Vagina (tissue), 2 donors: ENCODE measurements around the gene VWA2. TPM values are rescaled to one million over a fixed set of nuclear protein-coding genes. Genes with fewer than 3 reads are reported as not detected.

Experiments used
- DNase-seq, 2 donors: peaks; one replicate each; pipeline ENCODE4 v3.0.0-alpha.2; 2017; ENCODE audit errors: extremely low spot score in 2 of 2
- H3K27ac ChIP-seq: fragments of 200-600 bp; sonication (generic); one replicate; pipeline ENCODE4 v1.5.1; 2019
- H3K27me3 ChIP-seq: fragments of 200-600 bp; sonication (generic); one replicate; pipeline ENCODE4 v1.5.1; 2019
- H3K36me3 ChIP-seq, 2 donors: fragments of 200-600 bp; sonication (generic); one replicate each; pipeline ENCODE4 v1.5.1; 2017 to 2019
- H3K4me1 ChIP-seq: fragments of 200-600 bp; sonication (generic); one replicate; pipeline ENCODE4 v1.5.1; 2019
- H3K4me3 ChIP-seq, 2 donors: fragments of 200-600 bp; sonication (generic); 1 replicate in 1 of 2; 2 replicates in 1 of 2; pipeline ENCODE4 v1.5.1; 2016 to 2019
- H3K9me3 ChIP-seq: fragments of 200-600 bp; sonication (generic); one replicate; pipeline ENCODE4 v1.5.1; 2019
- POLR2A ChIP-seq, 2 donors: fragments of 450-650 bp; IDR thresholded peaks; one replicate each; pipeline ENCODE4 v1.6.1; 2017; ENCODE audit warnings: antibody characterized with exemption in 2 of 2, mild to moderate bottlenecking in 2 of 2, moderate library complexity in 2 of 2
- POLR2AphosphoS5 ChIP-seq, 2 donors: sonication (generic); formaldehyde crosslinking; IDR thresholded peaks; one replicate each; pipeline ENCODE4 v1.9.0; 2017; ENCODE audit warnings: antibody characterized with exemption in 2 of 2, mild to moderate bottlenecking in 2 of 2, low read depth in 1 of 2; ENCODE audit not compliant: insufficient read depth in 1 of 2
- intact Hi-C: fragments of 100-400 bp; cut with DNase I; formaldehyde crosslinking; loops from one replicate; pipeline ENCODE4 v1.15.1; 2023
- total RNA-seq: library from RNA; depleted of rRNA; stranded (reverse); fragments of >200 nt; gene quantifications from one replicate; pipeline ENCODE4 v1.2.3, GENCODE V29; 2016
- TF ChIP-seq, protein P1 (sequence below), 3 experiments: fragments of 450-650 bp in 2 of 3; fragments of 200-600 bp in 1 of 3; sonication (generic) in 1 of 3; IDR thresholded peaks; one replicate each; pipeline ENCODE4 v1.5.1; 2017 to 2019; ENCODE audit warnings: antibody characterized with exemption in 3 of 3, mild to moderate bottlenecking in 2 of 3, moderate library complexity in 2 of 3

VWA2 gene
- total RNA-seq, 1 donor from 2014 or later, result 2.9 TPM

DNA sequence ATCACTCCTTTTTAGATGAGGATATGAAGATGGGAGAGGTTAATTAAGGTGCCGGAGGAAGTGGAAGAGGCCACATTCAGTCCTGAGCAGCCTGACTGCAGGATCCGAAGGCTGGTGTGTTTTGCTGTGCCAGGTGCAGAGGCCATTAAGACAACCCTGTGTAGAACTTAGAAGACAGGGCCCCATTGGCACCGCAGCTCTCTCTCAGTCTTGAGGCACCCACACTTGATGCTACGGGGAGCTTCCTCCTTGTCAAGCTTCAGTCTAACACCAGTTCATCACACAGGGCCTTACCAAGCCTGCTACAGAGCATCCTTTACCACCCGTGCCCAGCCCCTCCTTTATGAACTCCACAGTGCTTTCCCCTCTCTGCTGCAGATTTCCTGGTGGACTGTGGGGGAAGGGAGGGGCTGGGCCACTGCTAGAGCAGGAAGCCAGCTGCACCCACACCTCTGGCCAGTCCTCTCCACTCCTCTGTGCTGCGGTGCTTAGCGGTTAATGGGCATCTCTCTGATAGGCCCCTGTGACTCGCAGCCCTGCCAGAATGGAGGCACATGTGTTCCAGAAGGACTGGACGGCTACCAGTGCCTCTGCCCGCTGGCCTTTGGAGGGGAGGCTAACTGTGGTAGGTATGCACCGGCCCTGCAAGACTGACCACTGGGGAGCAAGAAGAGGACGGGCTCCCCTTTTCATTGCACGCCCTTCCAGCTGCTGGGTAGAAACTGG lies 45.5 kb downstream of the VWA2 start:
- H3K27me3 ChIP-seq, result no peaks in the 10 kb centered on the region
- H3K4me1 ChIP-seq, result peaks cover 3% of the 10 kb centered on the region
- H3K27ac ChIP-seq, result no peak overlapping the region
- H3K36me3 ChIP-seq, result no peaks in the 10 kb centered on the region
- TF ChIP-seq POLR2A (IDR thresholded peaks at IDR 0.05) (no peak), POLR2AphosphoS5 (IDR thresholded peaks at IDR 0.05; ENCODE audit: insufficient read depth in 1 of 2, low read depth in 1 of 2) (no peak)
- TF ChIP-seq, protein P1, sequence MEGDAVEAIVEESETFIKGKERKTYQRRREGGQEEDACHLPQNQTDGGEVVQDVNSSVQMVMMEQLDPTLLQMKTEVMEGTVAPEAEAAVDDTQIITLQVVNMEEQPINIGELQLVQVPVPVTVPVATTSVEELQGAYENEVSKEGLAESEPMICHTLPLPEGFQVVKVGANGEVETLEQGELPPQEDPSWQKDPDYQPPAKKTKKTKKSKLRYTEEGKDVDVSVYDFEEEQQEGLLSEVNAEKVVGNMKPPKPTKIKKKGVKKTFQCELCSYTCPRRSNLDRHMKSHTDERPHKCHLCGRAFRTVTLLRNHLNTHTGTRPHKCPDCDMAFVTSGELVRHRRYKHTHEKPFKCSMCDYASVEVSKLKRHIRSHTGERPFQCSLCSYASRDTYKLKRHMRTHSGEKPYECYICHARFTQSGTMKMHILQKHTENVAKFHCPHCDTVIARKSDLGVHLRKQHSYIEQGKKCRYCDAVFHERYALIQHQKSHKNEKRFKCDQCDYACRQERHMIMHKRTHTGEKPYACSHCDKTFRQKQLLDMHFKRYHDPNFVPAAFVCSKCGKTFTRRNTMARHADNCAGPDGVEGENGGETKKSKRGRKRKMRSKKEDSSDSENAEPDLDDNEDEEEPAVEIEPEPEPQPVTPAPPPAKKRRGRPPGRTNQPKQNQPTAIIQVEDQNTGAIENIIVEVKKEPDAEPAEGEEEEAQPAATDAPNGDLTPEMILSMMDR (IDR thresholded peaks at IDR 0.05), result no peak
- H3K9me3 ChIP-seq, result no peaks in the 10 kb centered on the region
- no peak for DNase-seq
- H3K4me3 ChIP-seq, result no peak overlapping the region
- intact Hi-C loops, result no loop called here

DNA sequence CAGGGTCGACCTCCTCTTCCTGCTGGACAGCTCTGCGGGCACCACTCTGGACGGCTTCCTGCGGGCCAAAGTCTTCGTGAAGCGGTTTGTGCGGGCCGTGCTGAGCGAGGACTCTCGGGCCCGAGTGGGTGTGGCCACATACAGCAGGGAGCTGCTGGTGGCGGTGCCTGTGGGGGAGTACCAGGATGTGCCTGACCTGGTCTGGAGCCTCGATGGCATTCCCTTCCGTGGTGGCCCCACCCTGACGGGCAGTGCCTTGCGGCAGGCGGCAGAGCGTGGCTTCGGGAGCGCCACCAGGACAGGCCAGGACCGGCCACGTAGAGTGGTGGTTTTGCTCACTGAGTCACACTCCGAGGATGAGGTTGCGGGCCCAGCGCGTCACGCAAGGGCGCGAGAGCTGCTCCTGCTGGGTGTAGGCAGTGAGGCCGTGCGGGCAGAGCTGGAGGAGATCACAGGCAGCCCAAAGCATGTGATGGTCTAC lies 46.9 kb downstream of the VWA2 start:
- TF ChIP-seq POLR2A (IDR thresholded peaks at IDR 0.05) (no peak), POLR2AphosphoS5 (IDR thresholded peaks at IDR 0.05; ENCODE audit: insufficient read depth in 1 of 2, low read depth in 1 of 2) (no peak)
- TF ChIP-seq, protein P1 (IDR thresholded peaks at IDR 0.05), result no peak
- H3K4me1 ChIP-seq, result no peaks in the 10 kb centered on the region
- no peak for DNase-seq
- no peaks in the 10 kb centered on the region for H3K36me3 ChIP-seq
- H3K27ac ChIP-seq, result no peak overlapping the region
- H3K27me3 ChIP-seq, result no peaks in the 10 kb centered on the region
- no peaks in the 10 kb centered on the region for H3K9me3 ChIP-seq
- no peak overlapping the region for H3K4me3 ChIP-seq
- intact Hi-C loops, result no loop called here

DNA sequence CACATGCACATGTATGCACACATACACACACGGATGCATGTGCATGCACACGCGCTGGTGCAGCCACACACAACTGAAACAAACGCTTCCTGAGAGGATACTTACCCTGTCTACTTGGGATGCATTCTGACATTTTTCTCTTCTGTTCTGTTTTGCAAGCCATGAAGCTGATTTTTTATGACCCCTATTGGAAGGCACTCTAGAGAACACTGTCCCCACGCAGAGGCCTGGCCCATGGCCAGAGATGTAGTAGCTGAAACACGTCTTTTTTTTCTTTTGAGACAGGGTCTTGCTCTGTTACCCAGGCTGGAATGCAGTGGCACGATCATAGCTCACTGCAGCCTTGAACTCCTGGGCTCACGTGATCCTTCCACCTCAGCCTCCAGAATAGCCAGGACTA lies 47.9 kb downstream of the VWA2 start:
- H3K27me3 ChIP-seq, result no peaks in the 10 kb centered on the region
- H3K4me3 ChIP-seq, result no peak overlapping the region
- H3K9me3 ChIP-seq, result no peaks in the 10 kb centered on the region
- no peaks in the 10 kb centered on the region for H3K36me3 ChIP-seq
- TF ChIP-seq, protein P1 (IDR thresholded peaks at IDR 0.05), result no peak
- TF ChIP-seq POLR2A (IDR thresholded peaks at IDR 0.05), result no peak
- TF ChIP-seq POLR2AphosphoS5 (IDR thresholded peaks at IDR 0.05; ENCODE audit: insufficient read depth in 1 of 2, low read depth in 1 of 2), result no peak
- H3K4me1 ChIP-seq, result no peaks in the 10 kb centered on the region
- intact Hi-C loops, result no loop called here
- H3K27ac ChIP-seq, result no peak overlapping the region
- no peak for DNase-seq

DNA sequence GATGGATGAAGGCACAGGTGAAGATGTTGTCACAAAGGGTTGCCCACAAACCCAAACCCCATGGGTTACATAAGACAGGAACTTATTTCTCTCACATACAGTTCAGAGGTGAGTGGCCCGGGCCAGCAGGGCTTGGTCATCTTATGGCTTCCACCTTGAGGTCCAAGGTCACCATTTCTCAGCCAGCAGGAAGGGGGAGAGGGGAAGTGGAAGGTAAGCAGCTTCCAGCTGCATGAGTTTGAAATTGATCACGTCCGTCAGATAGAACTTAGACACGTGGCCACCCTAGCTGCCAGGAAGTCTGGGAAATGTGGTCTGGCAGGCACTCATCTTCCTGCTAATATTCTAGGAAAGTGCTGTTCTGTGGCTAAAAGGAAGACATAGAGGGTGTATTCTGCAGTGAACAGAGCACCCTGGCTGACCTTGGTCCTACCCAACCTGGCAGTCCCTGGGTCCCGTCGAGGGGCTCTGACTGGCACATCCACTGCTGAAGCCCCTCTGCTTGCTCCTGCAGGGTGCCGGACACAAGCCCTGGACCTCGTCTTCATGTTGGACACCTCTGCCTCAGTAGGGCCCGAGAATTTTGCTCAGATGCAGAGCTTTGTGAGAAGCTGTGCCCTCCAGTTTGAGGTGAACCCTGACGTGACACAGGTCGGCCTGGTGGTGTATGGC lies 49.5 kb downstream of the VWA2 start:
- no peaks in the 10 kb centered on the region for H3K9me3 ChIP-seq
- intact Hi-C loops, result no loop called here
- H3K4me1 ChIP-seq, result no peaks in the 10 kb centered on the region
- DNase-seq, result no peak
- TF ChIP-seq POLR2A (IDR thresholded peaks at IDR 0.05) (no peak), POLR2AphosphoS5 (IDR thresholded peaks at IDR 0.05; ENCODE audit: insufficient read depth in 1 of 2, low read depth in 1 of 2) (no peak)
- TF ChIP-seq, protein P1 (IDR thresholded peaks at IDR 0.05), result no peak
- H3K4me3 ChIP-seq, result no peak overlapping the region
- H3K36me3 ChIP-seq, result no peaks in the 10 kb centered on the region
- no peaks in the 10 kb centered on the region for H3K27me3 ChIP-seq
- no peak overlapping the region for H3K27ac ChIP-seq

DNA sequence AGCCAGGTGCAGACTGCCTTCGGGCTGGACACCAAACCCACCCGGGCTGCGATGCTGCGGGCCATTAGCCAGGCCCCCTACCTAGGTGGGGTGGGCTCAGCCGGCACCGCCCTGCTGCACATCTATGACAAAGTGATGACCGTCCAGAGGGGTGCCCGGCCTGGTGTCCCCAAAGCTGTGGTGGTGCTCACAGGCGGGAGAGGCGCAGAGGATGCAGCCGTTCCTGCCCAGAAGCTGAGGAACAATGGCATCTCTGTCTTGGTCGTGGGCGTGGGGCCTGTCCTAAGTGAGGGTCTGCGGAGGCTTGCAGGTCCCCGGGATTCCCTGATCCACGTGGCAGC lies 50.0 kb downstream of the VWA2 start:
- H3K4me3 ChIP-seq, result no peak overlapping the region
- H3K9me3 ChIP-seq, result no peaks in the 10 kb centered on the region
- no peak for DNase-seq
- no peak overlapping the region for H3K27ac ChIP-seq
- intact Hi-C loops, result no loop called here
- H3K27me3 ChIP-seq, result no peaks in the 10 kb centered on the region
- TF ChIP-seq, protein P1 (IDR thresholded peaks at IDR 0.05), result no peak
- no peak for TF ChIP-seq POLR2AphosphoS5 (IDR thresholded peaks at IDR 0.05; ENCODE audit: insufficient read depth in 1 of 2, low read depth in 1 of 2)
- TF ChIP-seq POLR2A (IDR thresholded peaks at IDR 0.05), result no peak
- H3K36me3 ChIP-seq, result no peaks in the 10 kb centered on the region
- no peaks in the 10 kb centered on the region for H3K4me1 ChIP-seq
